HepG2 (cell line): ENCODE measurements around the gene ZNF483. TPM values are rescaled to one million over a fixed set of nuclear protein-coding genes. Genes with fewer than 3 reads are reported as not detected.

Experiments
- ATAC-seq: fragments of 200-7000 bp; cut with Tn5 transposase; 3 replicates; pipeline ENCODE4 v1.9.1; 2020; ENCODE audit warnings: mild to moderate bottlenecking, moderate library complexity
- BruUV-seq: library from RNA; stranded (reverse); fragments of 400-500 nt; replicated peaks from 2 replicates; lab custom pipeline; 2021; lab: Mats Ljungman, UMichigan
- CTCF ChIA-PET: fragments of 300-600 bp; formaldehyde crosslinking; extraction: SDS; loops from one replicate; lab custom pipeline; 2021; ENCODE audit warnings: low total read pairs, inconsistent platforms, low intra/inter-chr PET ratio; lab: Yijun Ruan, JAX
- POLR2A ChIA-PET: fragments of 350-600 bp; sonication (Branson Sonifier 250); formaldehyde crosslinking; loops from one replicate; lab custom pipeline; 2020; ENCODE audit warnings: antibody characterized with exemption, inconsistent platforms; lab: Yijun Ruan, JAX
- DNase-seq: peaks from one replicate; pipeline ENCODE4 v3.0.0-alpha.2; 2015; ENCODE audit warnings: low spot score
- FAIRE-seq: peaks from 3 replicates; lab custom pipeline; 2011; peaks lifted over from hg19 to GRCh38; lab: Jason Lieb, UNC
- H2AFZ ChIP-seq: one replicate; pipeline ENCODE4 v1.6.1; 2011; ENCODE audit warnings: low read length, inconsistent platforms
- H3K27ac ChIP-seq: fragments of 300-600 bp; 3 replicates; pipeline ENCODE4 v1.8.0; 2011; ENCODE audit warnings: mixed run types, mild to moderate bottlenecking, mixed read lengths, low read length, inconsistent platforms; ENCODE audit not compliant: insufficient read depth; ENCODE audit errors: extremely low read length
- H3K27me3 ChIP-seq, 2 experiments: fragments of 200-600 bp in 1 of 2; 2 replicates in 1 of 2; 3 replicates in 1 of 2; pipeline versions ENCODE4 v1.6.0 to v1.8.0; 2011; ENCODE audit warnings: low read length in 2 of 2, mild to moderate bottlenecking in 2 of 2, moderate library complexity in 2 of 2, inconsistent platforms in 1 of 2; ENCODE audit not compliant: insufficient read depth in 2 of 2, control insufficient read depth in 1 of 2
- H3K36me3 ChIP-seq, 2 experiments: fragments of 200-600 bp in 1 of 2; replicated peaks in 1 of 2; 2 replicates in 1 of 2; 3 replicates in 1 of 2; pipeline versions ENCODE4 v1.5.1 to v1.8.0; 2011; ENCODE audit warnings: low read length in 2 of 2, inconsistent platforms in 1 of 2; ENCODE audit not compliant: insufficient read depth in 2 of 2, control insufficient read depth in 1 of 2
- H3K4me1 ChIP-seq: 2 replicates; pipeline ENCODE4 v1.5.1; 2012; ENCODE audit warnings: low read length, inconsistent platforms; ENCODE audit not compliant: insufficient read depth
- H3K4me2 ChIP-seq: 2 replicates; pipeline ENCODE4 v1.6.0; 2011; ENCODE audit warnings: low read depth, low read length, inconsistent platforms
- H3K4me3 ChIP-seq, 3 experiments: fragments of 200-600 bp in 1 of 3; sonication (generic), shearing (Covaris generic) in 1 of 3; replicated peaks in 1 of 3; 2 replicates each; pipeline ENCODE4 v1.5.1; 2011 to 2016; ENCODE audit warnings: low read length in 3 of 3, inconsistent platforms in 2 of 3, low read depth in 2 of 3, mild to moderate bottlenecking in 2 of 3, control low read depth in 1 of 3, mixed read lengths in 1 of 3; ENCODE audit not compliant: insufficient read depth in 1 of 3
- H3K79me2 ChIP-seq: one replicate; pipeline ENCODE4 v1.6.1; 2011; ENCODE audit warnings: low read length, inconsistent platforms; ENCODE audit not compliant: insufficient read depth
- H3K9ac ChIP-seq: 2 replicates; pipeline ENCODE4 v1.6.0; 2011; ENCODE audit warnings: mild to moderate bottlenecking, low read depth, low read length, inconsistent platforms; ENCODE audit not compliant: insufficient read depth
- H3K9me3 ChIP-seq: 2 replicates; pipeline ENCODE4 v1.5.1; 2012; ENCODE audit warnings: mild to moderate bottlenecking, low read length
- H4K20me1 ChIP-seq: 2 replicates; pipeline ENCODE4 v1.6.0; 2011; ENCODE audit warnings: inconsistent platforms, mild to moderate bottlenecking, low read length, moderate library complexity; ENCODE audit not compliant: insufficient read depth
- CHCHD3 ChIP-seq: sonication (generic); formaldehyde crosslinking; IDR thresholded peaks from 2 replicates; pipeline ENCODE4 v1.8.0; 2022; ENCODE audit warnings: mild to moderate bottlenecking, missing genetic modification reagents, moderate library complexity
- FOXA1 ChIP-seq, 2 experiments: fragments of 450-650 bp in 1 of 2; sonication (generic) in 1 of 2; formaldehyde crosslinking in 1 of 2; IDR thresholded peaks; 2 replicates each; pipeline versions ENCODE4 v1.4.0 to v1.6.1; 2016 to 2020; ENCODE audit warnings: missing genetic modification reagents in 1 of 2
- HNRNPK ChIP-seq: fragments of 200-400 bp; formaldehyde crosslinking; IDR thresholded peaks from 2 replicates; pipeline ENCODE4 v1.6.1; 2018; ENCODE audit warnings: low read length, low read depth, moderate library complexity, mild to moderate bottlenecking; ENCODE audit not compliant: poor library complexity, severe bottlenecking
- JUND ChIP-seq: sonication (generic); formaldehyde crosslinking; IDR thresholded peaks from 2 replicates; pipeline ENCODE4 v1.8.0; 2022; ENCODE audit warnings: mild to moderate bottlenecking, missing genetic modification reagents
- KDM4B ChIP-seq: sonication (generic); formaldehyde crosslinking; IDR thresholded peaks from 2 replicates; pipeline ENCODE4 v1.4.0; 2020; ENCODE audit warnings: missing genetic modification reagents
- REL ChIP-seq: sonication (generic); formaldehyde crosslinking; conservative IDR thresholded peaks from 2 replicates; pipeline ENCODE4 v1.8.0; 2022; ENCODE audit warnings: mild to moderate bottlenecking, missing genetic modification reagents, moderate library complexity
- RXRB ChIP-seq: IDR thresholded peaks from 2 replicates; pipeline ENCODE4 v1.6.1; 2016; ENCODE audit warnings: borderline replicate concordance, missing genetic modification reagents, missing compliant biosample characterization
- ZNF12 ChIP-seq: sonication (generic); formaldehyde crosslinking; IDR thresholded peaks from 2 replicates; pipeline ENCODE4 v1.5.0; 2020; ENCODE audit warnings: missing genetic modification reagents
- ZNF24 ChIP-seq: fragments of 450-650 bp; IDR thresholded peaks from 2 replicates; pipeline ENCODE4 v1.6.1; 2017; ENCODE audit warnings: antibody characterized with exemption, mild to moderate bottlenecking
- ZNF563 ChIP-seq: sonication (generic); formaldehyde crosslinking; IDR thresholded peaks from 2 replicates; pipeline ENCODE4 v1.8.0; 2022; ENCODE audit warnings: mild to moderate bottlenecking, moderate library complexity, missing genetic modification reagents
- ZNF761 ChIP-seq: sonication (generic); formaldehyde crosslinking; conservative IDR thresholded peaks from 2 replicates; pipeline ENCODE4 v1.4.0; 2020; ENCODE audit warnings: mild to moderate bottlenecking, missing genetic modification reagents
- ZNF816 ChIP-seq: sonication (generic); formaldehyde crosslinking; IDR thresholded peaks from 2 replicates; pipeline ENCODE4 v1.8.0; 2022; ENCODE audit warnings: missing genetic modification reagents, mild to moderate bottlenecking, borderline replicate concordance
- WGBS: methylation state at CpG from one replicate; pipeline ENCODE4 v1.1.6; 2017; ENCODE audit warnings: low lambda C conversion rate; 5-methylcytosine and 5-hydroxymethylcytosine counted together
- in situ Hi-C: cut with HindIII; loops from 2 replicates; pipeline ENCODE4 v1.10.0; 2017; ENCODE audit warnings: low pct_unique_long_range_greater_than_20kb; ENCODE audit not compliant: extremely low pct_ligation_motif_present
- intact Hi-C: fragments of 100-400 bp; cut with micrococcal nuclease; formaldehyde crosslinking; loops from one replicate; pipeline ENCODE4 v1.10.0; 2022; ENCODE audit not compliant: unreplicated experiment
- polyA plus RNA-seq, 8 experiments: library from polyadenylated mRNA; depleted of rRNA in 3 of 8; stranded (reverse) in 7 of 8; unstranded in 1 of 8; fragments of >200 nt; fragmentation: Illumina TruSeq in 4 of 8; extraction: Trizol in 4 of 8; gene quantifications; 2 replicates each; pipeline versions ENCODE4 v1.2.1 to v1.2.3, GENCODE V29; 2011 to 2016; ENCODE audit warnings: low read depth in 4 of 8, missing spikeins in 1 of 8, mixed read lengths in 1 of 8; ENCODE audit not compliant: insufficient read depth in 1 of 8
- total RNA-seq, 5 experiments: library from RNA; depleted of rRNA; stranded (reverse); fragments of >200 nt; fragmentation: Illumina TruSeq; extraction: Trizol; gene quantifications; 2 replicates each; pipeline ENCODE4 v1.2.3, GENCODE V29; 2016; ENCODE audit warnings: low read depth in 1 of 5
- TF ChIP-seq, protein P1 (sequence below): sonication (generic); formaldehyde crosslinking; IDR thresholded peaks from 2 replicates; pipeline ENCODE4 v1.8.0; 2023; ENCODE audit warnings: mild to moderate bottlenecking, missing genetic modification reagents
- TF ChIP-seq, protein P2 (sequence below): sonication (generic); formaldehyde crosslinking; IDR thresholded peaks from 2 replicates; pipeline ENCODE4 v1.9.0; 2021; ENCODE audit warnings: missing genetic modification reagents, borderline replicate concordance

Gene ZNF483
- total and polyA plus RNA-seq, 2 of the 13 experiments (the other 11 are each of a cell fraction or from before 2014, with no cell fraction given): 2.0 to 9.5 TPM

DNA sequence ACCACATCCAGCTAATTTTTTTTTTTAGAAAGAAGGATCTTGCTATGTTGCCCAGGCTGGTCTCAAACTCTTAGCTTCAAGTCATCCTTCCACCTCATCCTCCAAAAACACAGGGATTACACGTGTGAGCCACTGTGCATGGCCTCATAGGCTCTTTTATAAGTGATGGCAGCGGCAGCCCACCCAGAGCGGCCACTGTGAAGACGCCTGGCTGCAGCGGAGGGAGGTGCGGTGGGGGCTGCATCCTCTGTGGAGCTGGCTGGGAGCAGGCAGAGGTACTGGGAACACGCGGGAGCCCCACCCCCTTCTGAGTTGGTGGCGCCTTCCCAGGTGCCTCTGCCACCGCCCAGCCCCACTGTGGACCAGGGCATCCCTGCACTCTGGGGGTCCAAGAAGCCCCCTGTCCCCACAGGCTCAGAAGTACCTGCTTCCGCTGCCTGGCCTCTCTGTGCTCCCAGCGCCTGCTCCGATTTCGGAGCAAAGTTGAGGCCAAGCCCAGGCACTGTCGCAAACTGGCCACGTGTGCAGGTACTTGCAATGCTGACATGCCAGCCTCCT, 23.9 kb upstream of the ZNF483 start:
- Histone ChIP-seq H3K27ac (no peak overlapping the region), H3K36me3 (no peaks in the 10 kb centered on the region), H3K9ac (no peak overlapping the region), H3K4me2 (no peak overlapping the region), H3K79me2 (no peaks in the 10 kb centered on the region), H3K4me1 (no peaks in the 10 kb centered on the region), H2AFZ (no peak overlapping the region), H3K9me3 (no peaks in the 10 kb centered on the region), H3K4me3 (no peak overlapping the region), H4K20me1 (no peaks in the 10 kb centered on the region), H3K27me3 (no peaks in the 10 kb centered on the region)
- FAIRE-seq: no peak
- CTCF ChIA-PET: no interaction called here
- in situ Hi-C loops (no loop called here), intact Hi-C loops (no loop called here)
- POLR2A ChIA-PET: no interaction called here
- TF ChIP-seq RXRB (CRISPR knock-in tag) (no peak), KDM4B (CRISPR knock-in tag) (no peak), ZNF24 (no peak), FOXA1 (IDR thresholded peaks at IDR 0.05) (no peak), FOXA1 (CRISPR knock-in tag; IDR thresholded peaks at IDR 0.05) (no peak), ZNF563 (CRISPR knock-in tag) (no peak)
- TF ChIP-seq, protein P1, sequence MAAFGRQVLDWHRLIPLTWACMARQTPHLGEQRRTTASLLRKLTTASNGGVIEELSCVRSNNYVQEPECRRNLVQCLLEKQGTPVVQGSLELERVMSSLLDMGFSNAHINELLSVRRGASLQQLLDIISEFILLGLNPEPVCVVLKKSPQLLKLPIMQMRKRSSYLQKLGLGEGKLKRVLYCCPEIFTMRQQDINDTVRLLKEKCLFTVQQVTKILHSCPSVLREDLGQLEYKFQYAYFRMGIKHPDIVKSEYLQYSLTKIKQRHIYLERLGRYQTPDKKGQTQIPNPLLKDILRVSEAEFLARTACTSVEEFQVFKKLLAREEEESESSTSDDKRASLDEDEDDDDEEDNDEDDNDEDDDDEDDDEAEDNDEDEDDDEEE: no peak
- DNase-seq: no peak
- WGBS: 76% methylated on average over 12 of the region's 16 CpGs
- no peak; the same call in 2 of the 3 replicates for ATAC-seq
- BruUV-seq: no TSS peak

DNA sequence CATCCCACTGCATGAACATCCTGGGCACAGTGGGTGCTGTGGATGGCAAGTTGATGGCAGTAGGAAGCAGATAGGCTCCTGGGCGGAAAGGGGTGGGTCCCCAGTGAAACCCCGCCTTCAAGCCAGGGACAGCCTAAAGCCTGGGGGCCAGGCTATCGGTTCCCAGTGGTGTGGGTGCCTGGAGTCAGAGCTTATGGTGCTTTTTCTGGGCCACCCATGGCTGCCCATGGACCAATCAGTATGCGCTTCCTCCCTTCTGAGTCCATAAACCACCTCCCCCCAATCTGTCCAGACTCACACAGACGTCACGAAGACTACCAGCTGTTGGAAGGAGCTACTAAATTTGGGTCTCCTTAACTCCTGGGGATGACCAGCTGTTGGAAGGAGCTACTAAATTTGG, 23.3 kb upstream of the ZNF483 start:
- H3K27me3 ChIP-seq: no peaks in the 10 kb centered on the region
- no peak overlapping the region for H2AFZ ChIP-seq
- no peaks in the 10 kb centered on the region for H4K20me1 ChIP-seq
- H3K4me2 ChIP-seq: no peak overlapping the region
- no peak overlapping the region for H3K27ac ChIP-seq
- ATAC-seq (peak; percentile 31; the same call in 2 of the 3 replicates), DNase-seq (no peak), FAIRE-seq (no peak)
- no peak overlapping the region for H3K4me3 ChIP-seq
- H3K9ac ChIP-seq: no peak overlapping the region
- no peaks in the 10 kb centered on the region for H3K36me3 ChIP-seq
- intact Hi-C loops: no loop called here
- POLR2A ChIA-PET: no interaction called here
- in situ Hi-C loops: no loop called here
- H3K79me2 ChIP-seq: no peaks in the 10 kb centered on the region
- no peaks in the 10 kb centered on the region for H3K4me1 ChIP-seq
- no peak for TF ChIP-seq REL
- TF ChIP-seq FOXA1 (IDR thresholded peaks at IDR 0.05): no peak
- TF ChIP-seq FOXA1 (CRISPR knock-in tag; IDR thresholded peaks at IDR 0.05): no peak
- TF ChIP-seq HNRNPK: no peak
- no peak for TF ChIP-seq ZNF816 (CRISPR knock-in tag)
- TF ChIP-seq JUND (CRISPR knock-in tag): no peak
- TF ChIP-seq, protein P2, sequence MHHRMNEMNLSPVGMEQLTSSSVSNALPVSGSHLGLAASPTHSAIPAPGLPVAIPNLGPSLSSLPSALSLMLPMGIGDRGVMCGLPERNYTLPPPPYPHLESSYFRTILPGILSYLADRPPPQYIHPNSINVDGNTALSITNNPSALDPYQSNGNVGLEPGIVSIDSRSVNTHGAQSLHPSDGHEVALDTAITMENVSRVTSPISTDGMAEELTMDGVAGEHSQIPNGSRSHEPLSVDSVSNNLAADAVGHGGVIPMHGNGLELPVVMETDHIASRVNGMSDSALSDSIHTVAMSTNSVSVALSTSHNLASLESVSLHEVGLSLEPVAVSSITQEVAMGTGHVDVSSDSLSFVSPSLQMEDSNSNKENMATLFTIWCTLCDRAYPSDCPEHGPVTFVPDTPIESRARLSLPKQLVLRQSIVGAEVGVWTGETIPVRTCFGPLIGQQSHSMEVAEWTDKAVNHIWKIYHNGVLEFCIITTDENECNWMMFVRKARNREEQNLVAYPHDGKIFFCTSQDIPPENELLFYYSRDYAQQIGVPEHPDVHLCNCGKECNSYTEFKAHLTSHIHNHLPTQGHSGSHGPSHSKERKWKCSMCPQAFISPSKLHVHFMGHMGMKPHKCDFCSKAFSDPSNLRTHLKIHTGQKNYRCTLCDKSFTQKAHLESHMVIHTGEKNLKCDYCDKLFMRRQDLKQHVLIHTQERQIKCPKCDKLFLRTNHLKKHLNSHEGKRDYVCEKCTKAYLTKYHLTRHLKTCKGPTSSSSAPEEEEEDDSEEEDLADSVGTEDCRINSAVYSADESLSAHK (CRISPR knock-in tag): no peak
- no peak for TF ChIP-seq ZNF761 (CRISPR knock-in tag)
- no peak for TF ChIP-seq CHCHD3
- TF ChIP-seq ZNF12 (CRISPR knock-in tag): no peak
- 68% methylated on average over 4 of the region's 6 CpGs for WGBS
- CTCF ChIA-PET: no interaction called here
- BruUV-seq: no TSS peak
- no peaks in the 10 kb centered on the region for H3K9me3 ChIP-seq
